HG03520 (cell line): ENCODE results near the gene TRMT13.
"Not testable (repeated sequence)": the region's sequence is repeated elsewhere in the genome, so short reads cannot be mapped to it uniquely, and the experiment has no call there.

Experiments used
- ATAC-seq: cut with Tn5 transposase; IDR thresholded peaks from one replicate; pipeline ENCODE4 v1.9.1; 2021; ENCODE audit warnings: mild to moderate bottlenecking, moderate library complexity; ENCODE audit not compliant: unreplicated experiment

Gene TRMT13

GRCh38 chr1:100152271-100152670, 19.3 kb downstream of the TRMT13 start:
- ATAC-seq, result no peak

- ATAC-seq, result no peak
Measured at GRCh38 chr1:100162881-100163280, 29.9 kb downstream of the TRMT13 start.

DNA sequence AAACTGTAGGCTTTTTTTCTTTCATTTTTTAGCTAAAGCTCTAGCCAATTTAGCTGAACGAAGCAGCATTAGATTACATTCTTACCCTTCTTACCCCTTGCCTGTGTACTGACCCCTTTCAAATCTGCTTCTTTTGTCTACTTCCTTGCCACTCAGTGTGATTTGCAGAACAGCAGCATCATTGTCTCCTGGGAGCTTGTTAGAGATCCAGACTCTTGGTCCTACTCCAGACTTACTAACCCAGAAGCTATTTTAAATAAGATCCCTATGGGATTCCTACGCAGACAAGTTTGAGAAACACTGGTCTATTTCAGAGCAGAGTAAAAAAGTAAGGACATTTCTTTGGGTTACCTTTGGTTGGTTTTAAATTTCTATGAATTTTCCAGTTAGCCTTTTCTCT, 31.3 kb downstream of the TRMT13 start:
- no peak for ATAC-seq

- ATAC-seq, result no peak
Measured at GRCh38 chr1:100164702-100165101, 31.7 kb downstream of the TRMT13 start.

GRCh38 chr1:100168051-100168450, 35.1 kb downstream of the TRMT13 start:
- no peak for ATAC-seq

- ATAC-seq, result no peak
Measured at GRCh38 chr1:100177295-100178041, 44.5 kb downstream of the TRMT13 start.

GRCh38 chr1:100178091-100178490, 45.1 kb downstream of the TRMT13 start, which contains the start of gene LRRC39:
Gene LRRC39 (minus strand): TSS chr1:100178256. CDS start chr1:100168516, 9,740 bp downstream.
- ATAC-seq, result no peak

DNA sequence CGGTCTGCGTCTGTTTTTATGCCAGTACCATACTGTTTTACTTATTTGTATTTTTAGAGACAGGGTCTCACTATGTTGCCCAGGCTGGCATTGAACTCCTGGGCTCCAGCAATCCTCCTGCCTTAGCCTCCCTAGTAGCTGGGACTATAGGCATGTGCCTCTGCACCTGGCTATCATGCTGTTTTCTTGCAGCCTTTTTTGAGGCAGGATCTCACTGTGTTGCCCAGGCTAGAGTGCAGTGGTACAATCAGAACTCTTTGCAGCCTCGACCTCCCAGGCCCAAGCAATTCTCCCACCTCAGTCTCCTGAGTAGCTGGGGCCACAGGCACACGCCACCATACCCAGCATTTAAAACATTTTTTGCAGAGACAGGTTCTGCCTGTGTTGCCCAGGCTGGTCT, 50.4 kb downstream of the TRMT13 start:
- no peak for ATAC-seq

GRCh38 chr1:100184536-100184935, 51.6 kb downstream of the TRMT13 start:
- peak; percentile 80 for ATAC-seq

DNA sequence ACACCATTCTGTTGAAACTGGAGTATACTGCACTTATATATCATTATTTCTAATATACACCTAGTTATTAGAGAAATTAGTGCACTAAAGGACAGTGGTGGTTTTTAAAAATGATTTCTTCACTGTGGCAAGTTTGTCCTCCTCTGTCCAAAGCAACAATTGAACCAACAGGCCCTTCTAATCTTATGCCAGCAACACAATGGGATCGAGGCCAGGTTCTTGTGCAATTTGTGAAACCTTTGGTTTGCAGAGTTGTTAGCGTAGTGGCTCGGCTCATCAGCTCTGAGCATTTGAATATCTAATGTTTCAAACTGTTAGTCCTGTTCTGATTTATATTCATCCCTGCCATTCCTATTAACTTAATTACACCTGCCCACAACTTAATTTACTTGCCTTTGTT, 54.9 kb downstream of the TRMT13 start:
- no peak for ATAC-seq

DNA sequence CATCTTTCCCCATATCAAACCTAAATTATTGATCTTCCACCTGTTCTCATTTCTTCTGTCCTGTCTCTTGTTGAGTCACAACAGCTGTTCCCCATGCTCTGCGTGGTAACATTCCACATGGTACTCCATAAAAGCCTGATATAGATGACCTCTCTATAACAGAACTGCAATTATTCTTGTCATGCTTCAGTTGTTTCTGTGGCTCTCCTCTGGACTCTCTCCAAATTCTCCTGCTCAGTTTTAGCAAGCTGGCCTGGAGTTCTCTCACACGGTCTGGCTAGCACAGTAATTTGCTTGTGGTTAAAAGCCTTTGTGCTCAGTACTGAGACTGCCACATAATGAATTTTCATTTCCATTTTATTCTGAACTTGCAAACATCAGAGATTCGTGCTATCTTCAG, 55.7 kb downstream of the TRMT13 start:
- no peak for ATAC-seq

GRCh38 chr1:100198596-100198995, 65.6 kb downstream of the TRMT13 start:
- ATAC-seq, result no peak

DNA sequence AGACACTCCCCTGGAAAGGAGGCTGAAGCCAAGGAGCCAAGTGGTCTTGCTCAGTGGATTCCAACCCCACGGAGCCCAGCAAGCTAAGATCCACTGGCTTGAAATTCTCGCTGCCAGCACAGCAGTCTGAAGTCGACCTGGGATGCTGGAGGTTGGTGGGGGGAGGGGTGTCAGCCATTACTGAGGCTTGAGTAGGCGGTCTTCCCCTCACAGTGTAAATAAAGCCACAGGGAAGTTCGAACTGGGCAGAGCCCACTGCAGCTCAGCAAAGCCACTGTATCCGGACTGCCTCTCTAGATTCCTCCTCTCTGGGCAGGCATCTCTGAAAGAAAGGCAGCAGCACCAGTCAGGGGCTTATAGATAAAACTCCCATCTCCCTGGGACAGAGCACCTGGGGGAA, 67.1 kb downstream of the TRMT13 start:
- not testable (repeated sequence) for ATAC-seq
